ENCODE measurements around the gene KDM2B. TPM values are rescaled to one million over a fixed set of nuclear protein-coding genes. Genes with fewer than 3 reads are reported as not detected.
"Not testable (repeated sequence)": the region's sequence is repeated elsewhere in the genome, so short reads cannot be mapped to it uniquely, and the experiment has no call there.

Gene KDM2B
- total RNA-seq, 1 donor = 65.2 TPM

GRCh38 chr12:121590476-121591143, 9.8 kb upstream of the KDM2B start:
- peak; percentile 69 to 79 (median 69) for DNase-seq (ENCODE audit: low read depth in 2 of 3, low spot score in 2 of 3)

- not testable (repeated sequence) for DNase-seq (ENCODE audit: low read depth in 2 of 3, low spot score in 2 of 3)
Measured at GRCh38 chr12:121584885-121585284, 4.1 kb upstream of the KDM2B start.

- DNase-seq (ENCODE audit: low read depth in 2 of 3, low spot score in 2 of 3) = not testable (repeated sequence)
Measured at GRCh38 chr12:121583334-121583661, 2.5 kb upstream of the KDM2B start.

GRCh38 chr12:121582583-121583333, 1.9 kb upstream of the KDM2B start:
- peak in 2 of 3 donors; percentile 42 to 46 for DNase-seq (ENCODE audit: low read depth in 2 of 3, low spot score in 2 of 3)

- peak in 2 of 3 donors; percentile 32 to 38 for DNase-seq (ENCODE audit: low read depth in 2 of 3, low spot score in 2 of 3)
Measured at GRCh38 chr12:121581686-121582429, 1.0 kb upstream of the KDM2B start.

DNA sequence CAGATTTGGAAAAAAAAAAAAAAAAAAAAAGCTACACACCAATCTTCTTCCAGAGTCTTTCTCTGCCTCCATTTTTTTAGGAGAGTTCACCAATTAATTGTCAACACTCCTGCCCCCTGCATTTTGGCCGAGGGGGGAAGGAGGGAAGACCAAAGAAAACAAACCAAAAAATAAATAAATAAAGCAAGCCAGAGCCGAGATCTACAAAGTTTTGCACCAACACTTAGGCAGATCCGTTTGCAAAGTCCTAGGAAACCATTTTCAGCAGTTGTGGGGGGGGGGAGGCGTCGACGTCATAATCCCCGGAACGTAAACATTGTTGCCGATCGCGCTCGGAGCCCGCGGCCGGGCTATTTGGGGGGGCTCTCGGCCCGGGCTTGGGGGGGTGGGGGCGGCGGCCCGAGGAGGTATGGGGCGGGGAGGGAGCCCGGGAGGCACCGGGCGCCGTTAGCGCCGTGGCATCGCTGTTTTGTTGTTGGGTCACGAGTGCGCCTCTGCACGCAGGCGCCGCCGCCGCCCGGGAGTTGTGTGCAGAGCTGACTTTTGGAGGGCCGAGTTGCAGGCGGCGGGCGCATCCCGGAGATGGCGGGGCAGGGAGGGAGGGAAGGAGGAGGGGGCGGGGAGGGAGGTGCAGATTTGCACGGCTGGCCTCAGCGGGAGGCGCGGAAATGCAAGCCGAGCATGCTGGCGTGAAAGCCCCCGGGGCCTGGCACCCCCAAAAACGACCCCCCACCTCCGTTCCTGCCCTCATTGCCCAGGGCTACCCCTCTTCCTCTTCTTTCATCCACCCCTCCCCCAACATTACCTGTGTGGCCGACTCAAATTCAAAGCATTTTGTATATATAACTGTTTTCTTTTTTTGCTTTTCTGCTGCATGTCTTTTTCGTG, 598 bp downstream of the KDM2B start:
- peak; percentile 62 to 73 (median 68) for DNase-seq (ENCODE audit: low read depth in 2 of 3, low spot score in 2 of 3)

- DNase-seq (ENCODE audit: low read depth in 2 of 3, low spot score in 2 of 3) = peak; percentile 14 to 66 (median 40)
Measured at GRCh38 chr12:121579190-121579791, 1.5 kb downstream of the KDM2B start.

DNA sequence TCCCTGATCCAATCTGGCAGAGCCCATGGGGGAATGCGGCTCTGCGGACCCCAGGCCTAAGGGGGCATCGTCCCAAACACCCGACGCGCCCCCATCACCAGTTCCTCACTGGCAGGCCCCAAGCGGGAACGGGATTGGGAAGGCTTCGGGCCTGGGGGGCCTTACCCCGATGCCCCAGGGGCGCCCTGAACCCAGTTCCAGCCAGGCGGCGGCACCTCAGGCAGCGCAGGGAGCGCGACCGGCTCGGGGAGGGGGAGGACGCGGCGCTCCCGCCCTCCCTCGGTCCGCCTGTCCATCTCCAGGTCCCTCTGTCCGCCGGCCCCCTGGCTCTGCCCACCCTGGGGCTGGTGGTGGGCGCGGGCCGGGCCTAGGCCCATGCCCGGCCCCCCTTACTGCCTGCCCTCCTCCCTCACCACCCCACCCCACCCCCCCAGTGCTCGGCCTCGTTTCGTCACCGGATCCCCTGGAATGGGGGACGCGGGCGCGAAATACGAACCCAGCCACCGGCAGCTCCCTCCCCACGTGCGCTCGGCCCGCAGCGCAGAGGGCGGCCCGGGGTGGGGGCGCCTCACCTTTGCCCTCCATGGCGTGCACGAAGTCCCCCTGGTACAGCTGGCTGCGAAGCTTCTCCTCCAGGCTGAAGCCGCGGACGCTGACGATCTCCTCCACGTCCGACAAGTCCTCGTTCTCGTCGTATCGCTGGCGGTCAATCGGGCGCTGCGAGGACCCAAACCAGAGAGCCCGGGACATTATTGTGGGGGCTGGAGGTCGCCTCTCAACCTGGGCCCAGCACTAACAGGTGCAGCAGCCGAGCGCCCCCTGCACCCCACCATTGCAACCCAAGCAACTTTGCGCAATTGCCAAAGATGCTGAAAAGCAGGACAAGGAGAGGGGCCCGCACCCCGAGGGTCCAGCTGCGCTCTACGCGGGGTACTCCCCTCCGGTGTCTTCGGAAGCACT, 2.3 kb downstream of the KDM2B start:
- peak in 2 of 3 donors; percentile 17 to 31 for DNase-seq (ENCODE audit: low read depth in 2 of 3, low spot score in 2 of 3)

DNA sequence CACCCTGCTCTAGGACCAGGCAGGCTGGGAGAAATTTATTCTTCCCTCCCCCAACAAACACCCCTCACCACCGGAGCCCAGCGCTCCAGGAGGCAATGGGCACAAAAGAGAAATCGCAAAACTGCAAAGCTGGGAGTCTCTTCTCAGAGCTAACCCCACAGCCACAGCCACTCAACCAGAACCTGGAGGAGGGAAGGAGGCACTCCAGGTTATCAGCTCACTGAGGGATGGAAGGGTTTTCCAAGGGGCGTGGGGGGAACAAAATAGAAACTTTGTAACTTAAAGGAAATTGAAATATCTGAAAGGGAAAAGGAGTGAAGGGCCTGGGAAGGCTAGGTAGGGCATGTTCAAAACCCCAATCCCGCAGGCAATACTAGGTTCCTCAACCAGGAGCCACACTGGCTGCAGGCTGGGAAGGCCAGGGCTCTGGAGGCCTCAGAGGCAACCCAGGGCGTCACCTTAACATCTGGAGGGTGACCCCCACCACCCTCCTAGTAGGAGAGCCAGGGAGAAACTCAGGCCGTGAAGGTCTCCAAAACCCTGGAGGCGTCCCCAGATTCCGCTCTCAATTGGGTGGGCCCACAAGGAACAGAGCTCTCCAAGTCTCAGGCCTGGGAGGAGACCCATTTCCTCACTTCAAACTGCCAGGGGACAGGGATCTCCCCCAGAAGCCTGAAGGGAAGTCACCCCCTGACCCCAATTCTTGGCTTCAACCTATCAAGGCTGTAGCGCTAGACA, 3.2 kb downstream of the KDM2B start:
- DNase-seq (ENCODE audit: low read depth in 2 of 3, low spot score in 2 of 3) = no peak

DNA sequence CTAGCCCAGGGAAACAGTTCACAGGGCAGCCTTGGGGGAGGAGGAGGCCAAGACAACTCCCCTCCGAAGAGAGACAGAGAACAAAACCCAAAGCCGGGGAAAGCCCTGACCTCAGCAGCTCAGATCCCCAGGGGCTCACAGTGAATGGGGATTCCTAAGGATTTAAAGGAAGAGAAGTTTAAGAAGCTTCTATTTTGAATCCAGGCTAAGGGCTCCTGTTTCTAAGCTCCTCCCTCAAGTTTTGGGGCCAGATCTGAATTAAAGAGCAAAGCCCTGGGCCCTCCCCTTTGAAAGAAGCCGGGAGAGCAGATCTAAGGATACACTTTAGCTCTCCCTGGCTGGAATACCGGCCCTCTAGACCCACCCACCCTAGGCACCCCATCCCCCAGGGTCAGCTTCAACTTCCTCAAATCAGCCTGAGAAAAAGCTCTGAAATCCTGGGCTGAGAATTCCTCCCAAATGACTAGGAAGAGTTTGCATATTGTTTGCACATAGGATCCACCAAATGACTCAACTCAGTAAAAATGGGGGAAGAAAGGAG, 3.9 kb downstream of the KDM2B start:
- no peak for DNase-seq (ENCODE audit: low read depth in 2 of 3, low spot score in 2 of 3)

- no peak for DNase-seq (ENCODE audit: low read depth in 2 of 3, low spot score in 2 of 3)
Measured at GRCh38 chr12:121575952-121576625, 4.7 kb downstream of the KDM2B start.

DNA sequence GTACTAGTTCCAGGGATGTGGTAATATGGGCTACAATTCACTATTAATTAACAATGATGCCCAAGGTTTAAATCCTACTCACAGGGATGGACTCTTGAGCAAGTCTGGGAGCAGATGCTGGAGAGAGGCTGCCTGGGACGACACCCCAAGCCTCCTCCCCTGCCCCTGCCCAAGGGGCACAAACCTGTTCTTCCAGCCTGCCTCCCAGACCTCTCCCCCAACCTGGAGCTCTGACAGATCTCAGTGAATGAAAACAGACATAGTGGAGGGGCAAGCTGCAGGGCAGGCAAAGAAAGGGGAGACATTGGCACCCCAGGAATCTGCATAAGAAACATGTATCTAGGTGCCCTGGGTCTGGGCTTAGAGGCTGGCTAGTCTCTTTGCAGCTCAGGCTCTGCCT, 5.8 kb downstream of the KDM2B start:
- no peak for DNase-seq (ENCODE audit: low read depth in 2 of 3, low spot score in 2 of 3)

- no peak for DNase-seq (ENCODE audit: low read depth in 2 of 3, low spot score in 2 of 3)
Measured at GRCh38 chr12:121574025-121574424, 6.8 kb downstream of the KDM2B start.

GRCh38 chr12:121571920-121572319, 8.9 kb downstream of the KDM2B start:
- DNase-seq (ENCODE audit: low read depth in 2 of 3, low spot score in 2 of 3) = no peak

DNA sequence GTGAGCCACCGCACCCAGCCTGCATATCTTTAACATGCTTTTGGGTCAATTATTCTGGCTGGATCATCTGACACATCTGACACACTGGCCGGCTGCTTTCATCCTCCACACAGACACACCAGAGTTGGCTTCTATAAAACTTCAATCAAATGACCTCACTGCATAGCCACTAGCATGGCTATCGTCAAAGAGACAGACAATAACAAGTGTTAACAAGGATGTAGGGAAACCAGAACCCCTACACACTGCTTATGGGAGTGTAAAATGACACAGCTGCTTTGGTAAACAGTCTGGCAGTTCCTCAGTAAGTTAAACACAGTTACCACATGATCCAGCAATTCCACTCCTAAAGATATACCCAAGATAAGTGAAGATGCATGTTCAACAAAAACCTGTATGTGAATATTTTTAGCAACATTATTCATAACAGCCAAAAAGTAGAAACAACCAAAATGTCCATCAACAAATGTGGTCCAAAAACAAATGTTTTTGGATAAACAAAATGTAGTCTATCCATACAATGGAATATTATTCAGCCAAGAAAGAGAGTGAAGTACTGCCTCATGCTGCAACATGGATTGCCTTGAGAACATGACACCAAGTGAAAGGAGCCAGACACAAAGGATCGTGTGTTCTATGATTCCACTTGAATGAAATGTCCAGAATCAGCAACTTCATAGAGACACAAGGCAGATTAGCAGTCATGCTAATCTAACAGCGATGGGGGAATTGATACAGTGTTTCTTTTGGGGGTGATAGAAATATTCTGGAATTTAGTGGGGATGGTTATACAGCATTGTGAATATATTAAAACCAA, 10.1 kb downstream of the KDM2B start:
- no peak for DNase-seq (ENCODE audit: low read depth in 2 of 3, low spot score in 2 of 3)

GRCh38 chr12:121568971-121569751, 11.7 kb downstream of the KDM2B start:
- DNase-seq (ENCODE audit: low read depth in 2 of 3, low spot score in 2 of 3) = peak in 1 of 3 donors; percentile 7
